AG04450 (cell line): ENCODE measurements around the gene COL6A3. TPM values are rescaled to one million over a fixed set of nuclear protein-coding genes. Genes with fewer than 3 reads are reported as not detected.

Source experiments
- CTCF ChIA-PET: fragments of 300-600, 350-600 bp; formaldehyde crosslinking; extraction: SDS; loops from one replicate; lab custom pipeline; 2022; ENCODE audit warnings: antibody characterized with exemption, inconsistent platforms; lab: Charles Lee
- POLR2A ChIA-PET: fragments of 350-600 bp; formaldehyde crosslinking; extraction: SDS; loops from one replicate; lab custom pipeline; 2021; ENCODE audit warnings: antibody characterized with exemption, inconsistent platforms; lab: Yijun Ruan, JAX
- DNase-seq: peaks from one replicate; pipeline ENCODE4 v3.0.0-alpha.2; 2011; ENCODE audit warnings: low read depth, low spot score
- H3K27ac ChIP-seq: one replicate; pipeline ENCODE4 v1.5.1; 2012; ENCODE audit warnings: low read depth, low read length, control low read depth
- H3K27me3 ChIP-seq: one replicate; pipeline ENCODE4 v1.6.0; 2012; ENCODE audit warnings: low read length; ENCODE audit not compliant: control insufficient read depth, insufficient read depth
- H3K4me3 ChIP-seq: 2 replicates; pipeline ENCODE4 v1.5.1; 2011; ENCODE audit warnings: mild to moderate bottlenecking, low read depth, low read length, control low read depth
- H3K9me3 ChIP-seq: 2 replicates; pipeline ENCODE4 v1.5.1; 2012; ENCODE audit warnings: low read length; ENCODE audit not compliant: control insufficient read depth, insufficient read depth
- CTCF ChIP-seq: IDR thresholded peaks from 2 replicates; pipeline ENCODE4 v1.5.1; 2011; ENCODE audit warnings: low read depth, low read length, control low read depth, inconsistent platforms
- polyA plus RNA-seq: library from polyadenylated mRNA; depleted of rRNA; stranded (reverse); fragments of >200 nt; gene quantifications from 2 replicates; pipeline ENCODE4 v1.2.3, GENCODE V29; 2011

Gene COL6A3
- polyA plus RNA-seq, 1 experiment, result 1,384 TPM

- no peak for TF ChIP-seq CTCF
- POLR2A ChIA-PET, result no interaction called here
- Histone ChIP-seq H3K4me3 (no peak overlapping the region), H3K27ac (peak overlapping the region; percentile 62), H3K27me3 (no peaks in the 10 kb centered on the region), H3K9me3 (no peaks in the 10 kb centered on the region; the same call in 1 of the 2 replicates)
- CTCF ChIA-PET, result interaction anchor here (1.2 to 1.4 kb wide), 2 partner anchors 155 to 199 kb away, joined by 3 to 6 read pairs; no protein-coding TSS in a partner anchor
- no peak for DNase-seq
These were observed 93.0 kb downstream of the COL6A3 start for GRCh38 chr2:237320801-237321560.

- TF ChIP-seq CTCF, result no peak
- POLR2A ChIA-PET, result no interaction called here
- Histone ChIP-seq H3K27ac (peak overlapping the region; percentile 55), H3K9me3 (no peaks in the 10 kb centered on the region; the same call in 1 of the 2 replicates), H3K4me3 (no peak overlapping the region), H3K27me3 (no peaks in the 10 kb centered on the region)
- no peak for DNase-seq
- CTCF ChIA-PET, result interaction anchor here (0.6 to 0.9 kb wide), 2 partner anchors 53 to 198 kb away, joined by 3 to 5 read pairs; no protein-coding TSS in a partner anchor
These were observed 94.1 kb downstream of the COL6A3 start for GRCh38 chr2:237319887-237320286.

DNA sequence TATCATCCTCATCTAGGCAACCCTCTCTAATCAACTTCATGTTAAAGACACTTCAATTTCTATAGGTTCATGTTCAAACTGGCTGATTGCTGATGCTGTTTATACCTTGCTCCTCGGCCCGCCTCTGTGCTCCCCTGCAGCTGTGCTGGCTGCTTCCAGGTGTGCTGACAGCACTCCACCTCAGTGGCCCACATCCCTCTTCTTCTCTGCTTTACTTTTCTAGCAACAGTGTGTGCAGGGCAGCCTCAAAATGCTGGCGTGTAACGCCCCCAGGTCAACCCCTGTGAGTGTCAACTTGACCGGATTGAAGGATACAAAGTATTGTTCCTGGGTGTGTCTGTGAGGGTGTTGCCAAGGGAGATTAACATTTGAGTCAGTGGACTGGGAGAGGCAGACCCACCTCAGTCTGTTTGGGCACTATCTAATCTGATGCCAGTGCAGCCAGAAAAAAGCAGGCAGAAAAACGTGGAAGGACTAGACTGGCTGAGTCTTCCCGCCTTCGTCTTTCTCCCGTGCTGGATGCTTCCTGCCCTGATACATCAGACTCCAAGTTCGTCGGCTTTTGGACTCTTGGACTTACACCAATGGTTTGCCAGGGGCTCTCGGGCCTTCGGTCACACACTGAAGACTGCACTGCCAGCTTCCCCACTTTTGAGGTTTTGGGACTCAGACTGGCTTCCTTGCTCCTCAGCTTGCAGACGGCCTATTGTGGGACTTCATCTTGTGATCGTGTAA lies 94.7 kb downstream of the COL6A3 start:
- CTCF ChIA-PET, result interaction anchor here (0.6 to 0.9 kb wide), 2 partner anchors 52 to 197 kb away, joined by 3 to 5 read pairs; no protein-coding TSS in a partner anchor
- no peak for DNase-seq
- POLR2A ChIA-PET, result interaction anchor here (0.9 kb wide), 1 partner anchor 165 kb away, joined by 3 read pairs; no protein-coding TSS in a partner anchor
- H3K27me3 ChIP-seq, result no peaks in the 10 kb centered on the region
- TF ChIP-seq CTCF, result no peak
- H3K4me3 ChIP-seq, result no peak overlapping the region
- H3K27ac ChIP-seq, result peak overlapping the region; percentile 55
- H3K9me3 ChIP-seq, result no peaks in the 10 kb centered on the region; the same call in 1 of the 2 replicates

- H3K9me3 ChIP-seq, result no peaks in the 10 kb centered on the region; the same call in 1 of the 2 replicates
- peak overlapping the region; percentile 98 for H3K27ac ChIP-seq
- no peak for DNase-seq
- no peak overlapping the region for H3K4me3 ChIP-seq
- H3K27me3 ChIP-seq, result no peaks in the 10 kb centered on the region
- ChIA-PET CTCF (no interaction called here), POLR2A (interaction anchor here (0.6 to 2.4 kb wide), 4 partner anchors 17 to 162 kb away, joined by 4 to 7 read pairs (median 4); no protein-coding TSS in a partner anchor)
- no peak for TF ChIP-seq CTCF
These were observed 97.6 kb downstream of the COL6A3 start for GRCh38 chr2:237316339-237316738.
